Colonic mucosa (tissue), 4 donors: ENCODE data around the gene VAV2. TPM values are rescaled to one million over a fixed set of nuclear protein-coding genes. Genes with fewer than 3 reads are reported as not detected.

ENCODE experiments used
- DNase-seq: peaks from one replicate; pipeline ENCODE4 v3.0.0-alpha.2; 2020
- H3K27ac ChIP-seq: fragments of 200-600 bp; one replicate; pipeline ENCODE4 v1.8.0; 2021
- H3K27me3 ChIP-seq: fragments of 200-600 bp; one replicate; pipeline ENCODE4 v1.8.0; 2021
- H3K36me3 ChIP-seq: fragments of 200-600 bp; one replicate; pipeline ENCODE4 v1.8.0; 2021
- H3K4me1 ChIP-seq: fragments of 200-600 bp; one replicate; pipeline ENCODE4 v1.8.0; 2021; ENCODE audit warnings: mild to moderate bottlenecking
- H3K4me3 ChIP-seq: fragments of 200-600 bp; one replicate; pipeline ENCODE4 v1.8.0; 2021
- H3K9ac ChIP-seq, 2 donors: one replicate each; pipeline ENCODE4 v1.7.0; 2013; ENCODE audit warnings: control low read depth in 2 of 2, low read depth in 2 of 2, low read length in 2 of 2
- H3K9me3 ChIP-seq: fragments of 200-600 bp; one replicate; pipeline ENCODE4 v1.8.0; 2021
- CTCF ChIP-seq: fragments of 200-600 bp; IDR thresholded peaks from one replicate; pipeline ENCODE4 v1.8.0; 2022; ENCODE audit warnings: antibody characterized with exemption, mild to moderate bottlenecking
- intact Hi-C: fragments of 100-400 bp; cut with DNase I; formaldehyde crosslinking; loops from one replicate; pipeline ENCODE4 v1.14.1; 2022
- total RNA-seq, 2 donors: library from RNA; stranded (reverse); fragmentation: NEBNext Ultra II Directional in 1 of 2; extraction: Animal tissue kit (Norgen Biotek cat#: 25700) in 1 of 2; gene quantifications; one replicate each; pipeline ENCODE4 v1.2.1, GENCODE V29; 2021
- donor health status: healthy.
- donor health status: DM: no; HTN: no; CAD: no.
- donor health status: DM: no; HTN: no; CAD: no.

The VAV2 gene
- total RNA-seq, 2 donors from 2014 or later, result 30.7 to 45.1 TPM

- Histone ChIP-seq H3K9ac (no peak overlapping the region), H3K36me3 (no peaks in the 10 kb centered on the region), H3K27ac (no peak overlapping the region), H3K4me1 (no peaks in the 10 kb centered on the region), H3K9me3 (no peaks in the 10 kb centered on the region), H3K27me3 (no peaks in the 10 kb centered on the region), H3K4me3 (no peak overlapping the region)
- intact Hi-C loops, result no loop called here
- TF ChIP-seq CTCF, result no peak
- no peak for DNase-seq
Measured at GRCh38 chr9:133807818-133808217, 184.3 kb downstream of the VAV2 start.

- Histone ChIP-seq H3K9me3 (no peaks in the 10 kb centered on the region), H3K4me3 (no peak overlapping the region), H3K27me3 (no peaks in the 10 kb centered on the region), H3K36me3 (no peaks in the 10 kb centered on the region), H3K4me1 (no peaks in the 10 kb centered on the region), H3K9ac (no peak overlapping the region), H3K27ac (no peak overlapping the region)
- intact Hi-C loops, result no loop called here
- DNase-seq, result no peak
- no peak for TF ChIP-seq CTCF
Measured at GRCh38 chr9:133807037-133807436, 185.1 kb downstream of the VAV2 start.

- Histone ChIP-seq H3K4me1 (no peaks in the 10 kb centered on the region), H3K27ac (no peak overlapping the region), H3K9me3 (no peaks in the 10 kb centered on the region), H3K4me3 (no peak overlapping the region), H3K9ac (no peak overlapping the region), H3K27me3 (no peaks in the 10 kb centered on the region), H3K36me3 (no peaks in the 10 kb centered on the region)
- intact Hi-C loops, result no loop called here
- no peak for DNase-seq
- TF ChIP-seq CTCF, result no peak
Measured at GRCh38 chr9:133806623-133807010, 185.5 kb downstream of the VAV2 start.

- Histone ChIP-seq H3K27me3 (no peaks in the 10 kb centered on the region), H3K4me1 (no peaks in the 10 kb centered on the region), H3K27ac (no peak overlapping the region), H3K9ac (no peak overlapping the region), H3K36me3 (no peaks in the 10 kb centered on the region), H3K9me3 (no peaks in the 10 kb centered on the region), H3K4me3 (no peak overlapping the region)
- no peak for DNase-seq
- intact Hi-C loops, result no loop called here
- no peak for TF ChIP-seq CTCF
Measured at GRCh38 chr9:133805876-133806622, 186.1 kb downstream of the VAV2 start.

GRCh38 chr9:133804199-133804598, 187.9 kb downstream of the VAV2 start:
- no peak overlapping the region for H3K9ac ChIP-seq
- no peaks in the 10 kb centered on the region for H3K36me3 ChIP-seq
- H3K4me1 ChIP-seq, result no peaks in the 10 kb centered on the region
- intact Hi-C loops, result loop anchor here (5.0 kb wide), 1 partner anchor 348 kb away; no protein-coding TSS in a partner anchor
- H3K4me3 ChIP-seq, result no peak overlapping the region
- no peak for TF ChIP-seq CTCF
- H3K9me3 ChIP-seq, result no peaks in the 10 kb centered on the region
- no peaks in the 10 kb centered on the region for H3K27me3 ChIP-seq
- no peak for DNase-seq
- H3K27ac ChIP-seq, result no peak overlapping the region
